PC-9 (cell line): Measurements from ENCODE around the gene LGSN.

Experiments
- CTCF ChIP-seq: fragments of 200-600 bp; sonication (generic); conservative IDR thresholded peaks from 2 replicates; pipeline ENCODE4 v1.6.1; 2017; ENCODE audit warnings: mixed run types, antibody characterized with exemption, mild to moderate bottlenecking, moderate library complexity
- EZH2 ChIP-seq: fragments of 200-600 bp; sonication (generic); IDR thresholded peaks from 2 replicates; pipeline ENCODE4 v1.8.0; 2017; ENCODE audit warnings: antibody characterized with exemption, low read depth

DNA sequence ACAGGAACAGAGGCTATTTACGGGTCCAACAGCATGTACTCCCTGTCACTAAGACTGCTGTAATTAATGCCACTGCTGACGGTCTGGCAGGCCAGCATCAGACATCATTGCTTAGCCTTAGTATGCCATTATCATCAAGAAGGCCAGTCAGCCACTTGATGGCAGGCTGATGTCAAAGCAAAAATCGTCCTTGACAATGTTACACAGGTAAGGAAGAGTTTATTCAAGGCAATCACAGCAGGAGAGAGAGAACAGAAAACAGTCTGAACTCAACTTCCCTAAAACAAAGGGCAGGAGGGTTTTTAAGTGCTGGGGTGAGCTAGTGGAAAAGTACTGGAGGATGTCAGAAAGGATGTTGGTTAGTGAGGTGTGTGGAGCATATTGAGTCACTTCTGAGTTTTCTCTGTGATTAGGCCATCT lies 83.4 kb downstream of the LGSN start:
- TF ChIP-seq CTCF (no peak), EZH2 (no peak)
